Measurements from ENCODE around the gene TBCB.
A peak's percentile ranks its signal among the peaks of the same experiment; 100 is the strongest.
"Not testable (repeated sequence)": the region's sequence is repeated elsewhere in the genome, so short reads cannot be mapped to it uniquely, and the experiment has no call there.

TBCB gene, protein sequence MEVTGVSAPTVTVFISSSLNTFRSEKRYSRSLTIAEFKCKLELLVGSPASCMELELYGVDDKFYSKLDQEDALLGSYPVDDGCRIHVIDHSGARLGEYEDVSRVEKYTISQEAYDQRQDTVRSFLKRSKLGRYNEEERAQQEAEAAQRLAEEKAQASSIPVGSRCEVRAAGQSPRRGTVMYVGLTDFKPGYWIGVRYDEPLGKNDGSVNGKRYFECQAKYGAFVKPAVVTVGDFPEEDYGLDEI

DNA sequence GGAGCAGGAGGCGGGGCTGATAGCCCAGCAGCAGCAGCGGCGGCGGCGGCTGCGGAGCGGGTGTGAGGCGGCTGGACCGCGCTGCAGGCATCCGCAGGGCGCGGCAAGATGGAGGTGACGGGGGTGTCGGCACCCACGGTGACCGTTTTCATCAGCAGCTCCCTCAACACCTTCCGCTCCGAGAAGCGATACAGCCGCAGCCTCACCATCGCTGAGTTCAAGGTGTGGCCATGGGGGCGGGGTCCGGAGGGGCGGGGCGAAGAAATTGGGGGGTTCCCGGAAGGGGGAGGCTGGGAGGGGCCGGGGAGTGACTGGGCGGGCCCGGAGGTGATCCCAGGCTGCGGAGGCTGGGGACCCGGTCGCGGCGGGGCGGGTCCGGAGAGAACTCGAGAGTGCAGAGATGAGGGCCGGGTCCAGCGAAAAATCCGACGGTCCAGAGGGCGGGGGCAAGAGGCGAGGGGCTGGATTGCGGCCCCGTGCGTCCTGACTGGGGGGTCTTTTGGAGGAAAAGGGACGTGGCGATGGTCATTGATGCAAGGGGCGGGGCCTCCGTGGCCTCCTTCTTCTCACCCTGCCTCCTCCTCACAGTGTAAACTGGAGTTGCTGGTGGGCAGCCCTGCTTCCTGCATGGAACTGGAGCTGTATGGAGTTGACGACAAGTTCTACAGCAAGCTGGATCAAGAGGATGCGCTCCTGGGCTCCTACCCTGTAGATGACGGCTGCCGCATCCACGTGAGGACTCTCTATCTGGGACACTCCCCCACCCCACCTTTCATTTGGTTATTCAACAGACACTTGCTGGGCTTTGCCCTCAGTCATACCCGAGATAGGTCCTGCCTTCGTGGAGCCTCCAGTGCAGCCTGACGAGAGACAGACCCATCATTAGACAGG lies at the start of gene TBCB:
Gene TBCB (plus strand): TSS at position 16 of the 891 bp plus-strand sequence. CDS start 93 bp downstream, at position 109.
- DNase-seq: peak; percentile 97

DNA sequence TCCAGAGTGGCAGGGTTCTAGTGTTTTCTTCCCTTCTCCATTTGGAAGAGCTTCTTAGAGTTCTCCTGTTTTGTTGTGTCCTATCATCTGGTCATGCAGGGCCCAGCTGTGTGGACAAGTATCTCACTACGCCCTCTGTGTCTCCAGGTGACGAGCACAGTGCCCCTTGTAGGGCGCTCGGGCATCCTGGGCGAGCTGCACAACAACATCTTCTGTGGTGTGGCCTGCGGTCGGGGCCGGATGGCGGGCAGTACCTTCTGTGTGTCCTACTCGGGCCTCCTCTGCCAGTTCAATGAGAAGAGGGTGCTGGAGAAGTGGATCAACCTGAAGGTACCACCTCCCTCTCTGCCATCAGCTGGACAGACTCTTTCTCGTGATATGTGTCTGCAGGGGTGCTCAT lies 47.6 kb upstream of the TBCB start:
- DNase-seq: no peak

DNA sequence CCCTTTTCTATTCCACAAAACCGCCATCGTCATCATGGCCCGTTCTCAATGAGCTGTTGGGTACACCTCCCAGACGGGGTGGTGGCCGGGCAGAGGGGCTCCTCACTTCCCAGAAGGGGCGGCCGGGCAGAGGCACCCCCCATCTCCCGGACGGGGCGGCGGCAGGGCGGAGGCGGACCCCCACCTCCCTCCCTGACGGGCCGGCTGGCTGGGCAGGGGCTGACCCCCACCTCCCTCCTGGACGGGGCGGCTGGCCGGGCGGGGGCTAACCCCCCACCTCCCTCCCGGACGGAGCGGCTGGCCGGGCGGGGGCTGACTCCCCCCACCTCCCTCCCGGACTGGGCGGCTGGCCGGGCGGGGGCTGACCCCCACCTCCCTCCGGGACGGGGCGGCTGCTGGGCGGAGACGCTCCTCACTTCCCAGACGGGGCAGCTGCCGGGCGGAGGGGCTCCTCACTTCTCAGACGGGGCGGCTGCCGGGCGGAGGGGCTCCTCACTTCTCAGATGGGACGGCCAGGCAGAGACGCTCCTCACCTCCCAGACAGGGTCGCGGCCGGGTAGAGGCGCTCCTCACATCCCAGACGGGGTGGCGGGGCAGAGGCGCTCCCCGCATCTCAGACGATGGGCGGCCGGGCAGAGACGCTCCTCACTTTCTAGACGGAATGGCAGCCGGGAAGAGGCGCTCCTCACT lies 46.3 kb upstream of the TBCB start:
- not testable (repeated sequence) for DNase-seq

DNA sequence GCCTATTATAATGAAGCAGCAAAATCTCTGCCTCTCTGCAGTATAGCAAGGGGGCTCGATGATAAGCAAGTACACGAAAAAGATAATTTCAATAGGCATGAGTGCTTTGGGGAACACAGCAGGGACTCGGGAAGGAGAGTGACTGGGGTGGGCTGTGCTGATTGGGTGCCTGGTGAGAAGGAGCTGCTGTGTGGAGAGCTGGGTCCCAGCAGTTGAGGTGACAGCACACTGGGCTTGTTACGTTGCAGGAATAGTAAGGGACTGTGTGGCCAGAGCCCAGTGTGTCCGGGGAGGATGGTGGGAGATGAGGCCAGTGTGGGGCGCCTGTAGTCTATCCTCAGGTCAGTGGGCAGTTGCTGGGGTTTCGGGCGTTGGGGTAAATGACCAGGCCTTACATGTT lies 43.2 kb upstream of the TBCB start:
- no peak for DNase-seq

DNA sequence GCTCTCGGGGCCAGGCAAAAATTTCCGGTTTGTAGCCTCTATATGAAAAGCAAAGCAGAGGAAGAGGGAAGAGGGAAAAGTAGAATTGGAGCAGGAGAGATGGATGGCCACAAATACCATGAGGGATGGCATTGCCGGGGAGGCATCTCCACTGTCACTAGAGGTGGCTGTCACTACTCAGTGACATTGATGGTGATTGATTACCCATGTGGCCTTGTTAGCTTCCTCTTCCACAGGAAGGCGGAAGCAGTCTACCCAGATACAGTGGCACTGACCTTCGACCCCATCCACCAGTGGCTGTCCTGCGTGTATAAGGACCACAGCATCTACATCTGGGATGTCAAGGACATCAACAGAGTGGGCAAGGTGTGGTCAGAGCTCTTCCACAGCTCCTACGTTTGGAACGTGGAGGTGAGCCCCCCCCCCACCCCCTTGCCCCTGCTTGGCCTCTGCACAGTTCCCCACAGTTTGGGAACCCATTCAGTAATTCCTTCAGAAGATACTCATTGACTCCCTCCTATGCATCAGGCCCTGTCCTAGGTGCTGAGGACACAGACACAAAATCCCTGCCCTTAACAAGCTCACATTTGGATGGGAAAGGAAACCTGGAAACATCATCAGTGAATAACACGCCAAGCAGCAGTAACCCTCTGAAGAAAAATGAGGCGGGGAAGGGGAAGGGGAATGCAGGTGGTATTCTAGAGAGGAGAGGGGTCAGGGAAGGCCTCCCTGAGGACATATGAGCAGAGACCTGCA lies 42.0 kb upstream of the TBCB start:
- no peak for DNase-seq

DNA sequence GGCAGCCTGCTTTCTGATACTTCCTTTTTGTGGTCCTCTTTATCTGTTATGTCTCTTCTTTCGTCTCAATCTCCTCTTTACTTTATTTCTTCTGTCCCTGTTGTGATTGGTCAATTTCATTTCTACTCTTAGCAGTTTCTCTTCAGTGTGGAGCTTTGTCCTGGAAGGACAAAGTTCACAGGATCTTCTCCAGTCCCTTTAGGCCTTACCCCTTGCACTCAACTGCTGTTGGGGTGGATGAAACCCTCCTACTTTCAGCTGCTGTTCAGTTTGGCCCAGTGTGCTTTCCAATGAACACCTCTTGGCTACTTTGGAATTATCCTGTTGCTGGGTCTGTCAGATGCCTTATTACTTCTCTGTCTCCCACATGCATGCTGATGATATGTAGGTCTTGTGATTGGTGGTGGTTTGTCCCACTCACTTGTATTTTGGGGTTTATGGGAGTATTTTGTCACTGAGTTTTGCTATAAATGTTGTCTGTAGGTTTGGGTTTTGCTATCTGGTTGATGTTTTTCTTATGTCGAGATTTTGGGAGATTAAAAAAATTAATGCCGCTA lies 35.8 kb upstream of the TBCB start:
- DNase-seq: no peak

DNA sequence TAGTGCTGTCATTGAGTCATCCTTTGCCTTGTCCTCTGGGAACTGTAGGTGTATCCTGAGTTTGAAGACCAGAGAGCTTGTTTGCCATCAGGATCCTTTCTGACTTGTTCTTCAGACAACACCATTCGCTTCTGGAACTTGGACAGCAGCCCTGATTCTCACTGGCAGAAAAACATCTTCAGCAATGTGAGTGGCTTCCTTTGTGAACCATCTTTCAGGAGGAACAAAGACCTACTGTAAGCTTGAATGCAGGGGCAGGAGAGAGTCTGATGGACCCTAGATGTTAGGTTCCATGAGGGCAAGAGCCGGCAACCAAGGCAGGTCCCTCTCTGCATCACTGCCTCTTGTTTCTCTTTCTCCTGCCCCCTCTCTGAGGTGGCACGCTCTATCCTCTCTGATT lies 33.9 kb upstream of the TBCB start:
- DNase-seq: no peak

DNA sequence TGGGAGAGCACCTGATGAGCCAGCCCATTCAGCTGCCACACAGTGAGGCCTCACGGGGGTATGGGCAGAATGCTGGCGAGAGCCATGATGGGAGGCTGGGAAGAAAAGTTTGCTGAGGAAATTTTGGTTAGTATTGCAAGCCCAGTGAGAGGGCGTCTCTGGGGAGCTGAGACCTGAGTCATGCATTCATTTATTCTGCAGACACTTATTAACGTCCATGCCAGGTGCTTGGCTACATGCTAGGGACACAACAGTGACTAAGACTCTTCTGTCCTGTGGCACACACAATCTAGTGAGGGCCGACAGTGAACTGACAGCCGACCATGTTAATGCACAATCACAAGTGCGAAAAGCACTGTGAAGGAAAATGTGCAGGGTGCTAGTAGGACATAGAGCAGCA lies 33.4 kb upstream of the TBCB start:
- no peak for DNase-seq

DNA sequence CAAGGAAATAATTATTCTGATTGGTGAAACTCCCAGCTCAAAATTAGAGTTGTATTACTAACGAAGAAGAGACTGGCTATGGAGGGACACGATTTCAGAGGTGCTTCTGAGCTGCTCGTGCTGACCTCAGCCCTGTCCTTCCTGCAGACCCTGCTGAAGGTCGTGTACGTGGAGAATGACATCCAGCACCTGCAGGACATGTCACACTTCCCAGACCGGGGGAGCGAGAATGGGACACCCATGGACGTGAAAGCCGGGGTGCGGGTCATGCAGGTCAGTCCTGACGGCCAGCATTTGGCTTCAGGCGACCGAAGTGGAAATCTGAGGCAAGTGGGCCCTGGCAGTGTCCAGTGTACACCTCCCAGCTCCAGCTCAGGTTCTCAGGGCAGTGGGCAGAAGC lies 32.4 kb upstream of the TBCB start:
- DNase-seq: no peak

DNA sequence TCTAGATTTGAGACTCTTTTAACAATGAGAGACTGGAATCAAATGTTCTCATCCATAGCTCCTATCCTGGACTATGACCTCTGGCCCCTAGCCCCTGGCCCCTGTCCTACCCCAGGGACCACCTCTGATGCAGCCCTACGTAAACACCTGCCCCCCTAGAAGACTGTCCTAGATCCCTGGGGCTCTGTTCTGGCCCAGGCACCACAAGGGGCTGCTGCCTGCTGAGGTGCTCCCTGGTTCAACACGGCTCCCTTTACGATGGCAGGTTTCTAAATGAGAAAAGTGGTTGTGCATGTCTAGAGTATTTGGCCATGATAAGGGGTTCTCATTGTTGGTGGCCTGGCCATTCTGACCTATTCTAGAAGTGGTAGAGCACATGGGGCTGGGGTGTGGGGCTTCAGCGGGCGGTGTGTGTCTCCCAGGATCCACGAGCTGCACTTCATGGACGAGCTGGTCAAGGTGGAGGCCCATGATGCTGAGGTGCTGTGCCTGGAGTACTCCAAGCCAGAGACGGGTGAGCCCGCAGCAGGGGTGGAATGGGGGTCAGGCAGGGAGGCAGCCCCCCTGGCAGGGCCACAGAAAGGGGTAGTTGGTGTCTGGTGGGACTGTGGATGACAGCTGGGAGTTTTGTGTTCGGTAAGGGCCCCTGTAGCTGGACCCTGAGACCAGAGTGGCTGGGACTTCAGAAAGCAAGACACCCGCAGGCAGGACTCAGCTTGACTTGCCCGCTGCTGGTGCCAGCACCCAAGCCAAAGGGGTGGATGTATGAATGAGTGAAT lies 30.8 kb upstream of the TBCB start:
- no peak for DNase-seq

DNA sequence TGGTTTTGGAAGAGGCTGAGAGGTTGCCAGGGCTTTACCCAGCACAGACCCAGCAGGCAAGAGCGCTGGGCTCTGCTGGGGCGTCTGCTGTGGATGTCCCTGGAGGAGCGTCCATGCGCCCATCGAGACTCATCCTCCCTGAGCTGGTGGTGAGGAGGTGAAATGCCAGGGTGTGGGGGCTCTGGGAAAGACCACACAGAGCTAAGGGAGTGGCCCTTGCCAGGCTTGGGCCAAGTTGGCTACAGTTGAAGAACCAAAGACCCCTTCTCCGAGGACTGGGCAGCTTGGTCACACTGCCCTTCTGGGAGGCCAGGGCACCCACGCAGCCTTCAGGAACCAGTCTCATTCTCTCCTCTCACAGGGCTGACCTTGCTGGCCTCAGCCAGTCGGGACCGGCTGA lies 28.9 kb upstream of the TBCB start:
- no peak for DNase-seq

DNA sequence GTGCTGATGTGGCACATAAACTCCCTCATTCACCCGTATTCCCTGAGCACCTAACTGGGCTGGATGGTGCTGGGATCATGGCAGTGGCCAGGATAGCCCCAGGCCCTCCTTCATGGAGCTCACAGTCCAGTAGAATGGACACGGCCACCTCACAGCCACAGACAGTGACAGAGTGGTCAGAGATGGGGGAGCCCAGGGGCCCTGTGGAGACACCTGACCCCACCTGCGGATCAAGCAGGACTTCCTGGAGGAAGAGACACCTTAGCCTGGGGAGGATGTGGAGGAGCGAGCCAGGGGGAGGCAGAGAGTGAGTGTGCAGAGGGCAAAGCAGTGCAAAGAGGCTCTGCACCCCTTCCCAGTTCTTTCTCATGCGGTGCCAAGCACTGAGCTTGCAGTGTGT lies 25.4 kb upstream of the TBCB start:
- DNase-seq: no peak

DNA sequence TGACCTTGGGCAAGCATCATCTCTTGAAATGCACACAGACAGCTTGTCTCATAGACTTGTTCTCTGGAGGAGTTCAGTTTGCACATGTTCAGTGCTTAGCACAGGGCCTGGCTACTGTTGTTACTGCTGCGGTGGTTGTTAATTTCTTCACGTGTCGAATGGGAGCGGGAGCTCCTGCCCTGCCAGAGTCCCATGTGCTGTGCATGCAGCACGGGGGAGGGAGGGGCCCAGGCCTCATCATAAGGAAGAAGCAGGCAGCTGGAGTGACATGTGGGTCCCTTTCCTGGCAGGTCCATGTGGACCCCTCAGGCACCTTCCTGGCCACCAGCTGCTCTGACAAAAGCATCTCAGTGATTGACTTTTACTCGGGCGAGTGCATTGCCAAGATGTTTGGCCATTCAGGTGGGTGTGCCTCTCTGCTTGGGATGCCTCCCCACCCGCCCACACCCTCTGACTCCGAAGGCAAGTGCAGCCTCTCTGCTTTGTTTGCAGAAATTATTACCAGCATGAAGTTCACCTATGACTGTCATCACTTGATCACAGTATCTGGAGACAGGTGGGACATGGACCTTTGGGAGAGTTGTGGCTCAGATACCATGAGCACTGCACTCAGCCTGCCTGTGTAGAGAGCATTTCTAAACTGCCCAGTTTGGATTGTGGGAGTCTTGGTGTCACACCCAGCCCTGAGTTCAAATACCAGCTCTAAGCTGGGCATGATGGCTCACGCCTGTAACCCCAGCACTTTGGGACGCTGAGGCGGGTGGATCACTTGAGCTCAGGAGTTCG lies 24.2 kb upstream of the TBCB start:
- DNase-seq: no peak

DNA sequence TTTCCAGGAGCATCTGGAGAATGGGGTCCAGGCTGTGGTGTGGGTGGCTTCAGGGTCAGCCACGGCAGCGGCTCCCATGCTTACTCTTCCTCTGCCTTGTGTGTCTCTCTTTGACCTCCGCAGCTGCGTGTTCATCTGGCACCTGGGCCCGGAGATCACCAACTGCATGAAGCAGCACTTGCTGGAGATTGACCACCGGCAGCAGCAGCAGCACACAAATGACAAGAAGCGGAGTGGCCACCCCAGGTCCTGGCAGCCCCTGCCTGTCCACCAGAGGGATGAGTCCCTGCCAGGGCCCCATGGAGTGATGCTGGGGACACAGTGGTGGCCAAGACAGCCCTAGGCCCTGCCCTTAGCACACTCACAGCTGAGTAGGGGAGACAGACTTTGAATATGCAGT lies 22.7 kb upstream of the TBCB start:
- no peak for DNase-seq

DNA sequence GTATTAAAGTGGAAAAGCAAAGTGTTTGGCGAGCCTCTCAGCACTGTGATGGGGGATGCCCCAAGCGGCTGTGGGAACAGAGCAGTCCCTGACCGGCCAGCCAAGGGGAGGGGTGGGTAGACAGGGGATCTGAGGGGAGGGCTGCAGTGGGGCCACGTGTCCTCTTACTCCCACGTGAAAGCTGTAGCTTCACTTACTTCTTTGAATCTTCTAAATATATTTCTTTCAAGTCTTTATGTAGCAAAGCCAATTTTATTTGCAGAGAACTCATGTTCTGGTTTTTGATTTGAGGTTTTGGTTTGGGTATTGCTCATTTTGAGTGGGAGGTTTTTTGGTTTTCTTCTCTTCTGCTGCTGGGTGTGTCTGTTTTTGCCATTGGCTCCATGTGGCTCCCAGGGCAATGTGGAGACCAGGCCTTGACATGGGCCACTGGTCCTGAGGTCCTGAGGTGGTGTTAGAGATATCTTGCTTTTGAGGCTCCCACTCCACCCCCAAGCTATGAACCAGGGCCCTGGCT lies 22.1 kb upstream of the TBCB start:
- peak; percentile 72 for DNase-seq

DNA sequence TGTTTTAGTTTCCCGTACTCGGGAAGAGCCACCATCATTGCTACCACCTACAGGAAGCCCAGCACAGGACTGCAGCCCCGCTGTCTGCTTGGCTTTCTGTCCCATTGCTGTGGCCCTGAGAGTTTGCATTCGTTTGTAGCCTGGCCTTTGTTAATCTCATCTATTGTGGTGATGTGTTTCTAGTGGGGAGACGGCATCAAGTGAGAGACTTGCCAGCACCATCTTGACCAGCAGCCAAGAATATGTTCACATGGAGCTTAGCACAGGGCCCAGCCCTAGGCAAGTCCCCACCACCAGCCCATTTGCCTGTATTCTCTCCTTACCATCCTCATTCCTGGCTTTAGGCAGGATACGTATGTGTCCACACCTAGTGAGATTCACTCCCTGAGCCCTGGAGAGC lies 21.6 kb upstream of the TBCB start:
- DNase-seq: no peak

DNA sequence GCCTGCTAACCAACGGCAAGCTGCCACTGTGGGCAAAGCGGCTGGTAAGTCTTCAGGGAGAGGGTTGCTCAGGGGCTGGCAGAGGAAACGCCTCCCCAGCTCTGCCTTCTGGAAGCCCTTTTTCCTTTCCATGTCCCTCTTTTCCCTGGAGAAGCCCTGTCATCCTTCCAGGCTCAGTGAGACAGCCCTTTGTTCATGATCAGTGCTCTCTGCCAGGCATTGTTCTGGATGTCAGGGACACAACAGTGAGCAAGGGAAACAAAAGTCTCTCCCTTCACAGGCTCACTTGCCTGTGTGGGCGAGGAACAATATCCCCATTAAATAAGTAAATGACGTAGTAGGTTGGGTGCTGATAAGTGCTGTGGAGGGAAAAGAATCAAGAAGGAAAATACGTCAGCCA lies 18.2 kb upstream of the TBCB start:
- DNase-seq: no peak

DNA sequence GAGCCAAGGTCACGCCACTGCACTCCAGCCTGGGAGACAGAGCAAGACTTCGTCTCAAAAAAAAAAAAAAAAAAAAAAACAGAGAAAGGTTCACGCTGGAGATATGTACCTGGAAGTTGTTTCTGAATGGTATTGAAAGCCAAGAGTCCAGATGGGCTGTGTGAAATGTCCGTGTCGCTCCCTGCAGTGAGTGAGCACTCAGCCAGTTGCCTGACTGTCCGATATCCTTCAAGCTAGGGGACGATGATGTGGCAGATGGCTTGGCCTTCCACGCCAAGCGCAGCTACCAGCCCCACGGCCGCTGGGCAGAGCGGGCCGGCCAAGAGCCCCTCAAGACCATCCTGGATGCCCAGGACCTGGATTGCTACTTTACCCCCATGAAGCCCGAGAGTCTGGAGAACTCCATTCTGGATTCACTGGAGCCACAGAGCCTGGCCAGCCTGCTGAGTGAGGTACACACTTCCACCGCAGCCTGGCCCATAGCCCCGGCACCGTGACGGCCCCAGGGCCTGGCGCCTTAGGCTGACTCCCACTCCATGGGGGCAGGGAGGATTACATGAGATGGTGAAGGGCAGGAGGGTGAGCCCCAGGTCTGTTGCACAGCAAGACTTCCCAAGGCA lies 16.0 kb upstream of the TBCB start:
- DNase-seq: no peak

DNA sequence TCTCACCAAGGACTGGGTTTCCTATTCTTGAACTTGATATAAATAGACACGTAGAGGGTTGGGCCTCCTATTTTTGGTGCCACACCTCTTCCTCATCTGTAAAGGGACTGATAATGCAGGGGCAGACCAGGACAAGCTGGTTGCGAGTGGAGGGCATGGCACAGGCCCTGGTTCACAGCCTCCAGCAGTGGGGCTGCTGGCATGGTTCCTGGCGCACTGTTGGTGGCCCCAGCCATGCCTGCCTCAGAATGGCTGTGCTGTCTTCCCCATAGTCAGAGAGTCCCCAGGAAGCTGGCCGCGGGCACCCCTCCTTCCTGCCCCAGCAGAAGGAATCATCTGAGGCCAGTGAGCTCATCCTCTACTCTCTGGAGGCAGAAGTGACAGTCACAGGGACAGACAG lies 14.8 kb upstream of the TBCB start:
- DNase-seq: no peak

DNA sequence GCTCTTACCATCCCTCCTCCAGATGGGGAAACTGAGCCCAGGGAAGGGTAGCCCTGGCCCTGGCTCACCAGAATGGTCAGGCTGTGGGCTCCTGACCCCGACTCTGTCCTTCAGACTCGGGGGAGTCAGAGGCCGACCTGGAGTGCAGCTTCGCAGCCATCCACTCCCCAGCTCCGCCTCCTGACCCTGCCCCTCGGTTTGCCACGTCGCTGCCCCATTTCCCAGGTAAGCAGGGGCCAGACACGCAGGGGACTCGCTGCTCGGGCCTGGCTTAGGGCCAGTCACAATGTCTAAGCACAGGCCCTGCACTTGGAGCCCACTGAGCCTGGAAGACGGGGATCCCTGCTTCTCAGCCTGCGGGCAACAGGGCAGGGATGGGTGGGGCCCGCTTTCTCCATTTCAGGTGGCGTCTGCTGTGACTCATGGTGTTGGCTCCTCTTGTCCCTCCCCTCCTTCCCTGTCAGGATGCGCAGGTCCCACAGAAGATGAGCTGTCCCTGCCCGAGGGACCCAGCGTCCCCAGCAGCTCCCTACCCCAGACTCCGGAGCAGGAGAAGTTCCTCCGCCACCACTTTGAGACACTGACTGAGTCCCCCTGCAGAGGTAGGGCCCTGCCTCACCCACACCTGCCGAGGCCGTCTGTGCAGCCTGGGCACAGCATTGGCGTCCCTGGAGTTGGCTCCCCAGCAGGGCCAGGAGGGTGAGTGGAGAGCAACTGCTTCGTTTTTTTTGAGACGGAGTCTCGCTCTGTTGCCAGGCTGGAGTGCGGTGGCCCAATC lies 13.5 kb upstream of the TBCB start:
- DNase-seq: no peak
